HEK293 (cell line): ENCODE data around the gene KCNJ9.
A peak's percentile ranks its signal among the peaks of the same experiment; 100 is the strongest.

Source experiments
- CTCF ChIA-PET: fragments of 350-600 bp; formaldehyde crosslinking; extraction: SDS; loops from one replicate; lab custom pipeline; 2021; ENCODE audit warnings: antibody characterized with exemption; lab: Yijun Ruan, JAX
- POLR2A ChIA-PET: fragments of 300-600 bp; formaldehyde crosslinking; extraction: SDS; loops from one replicate; lab custom pipeline; 2020; ENCODE audit warnings: antibody characterized with exemption, inconsistent platforms; lab: Yijun Ruan, JAX
- H3K27ac ChIP-seq: fragments of 200-500 bp; sonication (Bioruptor generic); 2 replicates; pipeline ENCODE4 v1.5.1; 2014; ENCODE audit warnings: low read depth, low read length, control low read depth, inconsistent platforms; ENCODE audit errors: extremely low read depth
- H3K36me3 ChIP-seq, 2 experiments: fragments of 200-500 bp in 1 of 2; sonication (Bioruptor generic) in 1 of 2; 1 replicate in 1 of 2; 2 replicates in 1 of 2; pipeline ENCODE4 v1.5.1; 2014 to 2017; ENCODE audit warnings: inconsistent platforms in 2 of 2, low read length in 2 of 2; ENCODE audit not compliant: control insufficient read depth in 2 of 2, insufficient read depth in 1 of 2
- H3K4me1 ChIP-seq: fragments of 200-500 bp; sonication (Bioruptor generic); 2 replicates; pipeline ENCODE4 v1.5.1; 2014; ENCODE audit warnings: mild to moderate bottlenecking, low read length, inconsistent platforms; ENCODE audit not compliant: control insufficient read depth, insufficient read depth
- H3K4me3 ChIP-seq: 2 replicates; pipeline ENCODE4 v1.5.1; 2011; ENCODE audit warnings: low read depth, mild to moderate bottlenecking, control low read depth, low read length, moderate library complexity
- H3K9me3 ChIP-seq: fragments of 200-500 bp; sonication (Bioruptor generic); 2 replicates; pipeline ENCODE4 v1.5.1; 2014; ENCODE audit warnings: low read depth, low read length, inconsistent platforms; ENCODE audit not compliant: control insufficient read depth, insufficient read depth
- BCL11A ChIP-seq: fragments of 450-650 bp; formaldehyde crosslinking; IDR thresholded peaks from 2 replicates; pipeline ENCODE4 v1.5.1; 2016; ENCODE audit warnings: low read depth, missing biosample characterization, missing genetic modification characterization
- CTCF ChIP-seq: fragments of 450-650 bp; formaldehyde crosslinking; IDR thresholded peaks from 2 replicates; pipeline ENCODE4 v1.5.1; 2016; ENCODE audit warnings: missing biosample characterization, missing genetic modification characterization
- EGR2 ChIP-seq: fragments of 450-650 bp; formaldehyde crosslinking; IDR thresholded peaks from 2 replicates; pipeline ENCODE4 v1.5.1; 2016; ENCODE audit warnings: low read depth, missing biosample characterization, missing genetic modification characterization
- FEZF1 ChIP-seq: fragments of 450-650 bp; formaldehyde crosslinking; IDR thresholded peaks from 2 replicates; pipeline ENCODE4 v1.5.1; 2016; ENCODE audit warnings: missing biosample characterization, missing genetic modification characterization
- GLIS2 ChIP-seq: fragments of 450-650 bp; formaldehyde crosslinking; IDR thresholded peaks from 2 replicates; pipeline ENCODE4 v1.5.1; 2016; ENCODE audit warnings: missing biosample characterization, missing genetic modification characterization
- IKZF3 ChIP-seq: fragments of 450-650 bp; IDR thresholded peaks from 2 replicates; pipeline ENCODE4 v1.5.0; 2018; ENCODE audit warnings: missing biosample characterization, mild to moderate bottlenecking, missing genetic modification characterization, moderate library complexity
- KLF10 ChIP-seq: fragments of 450-650 bp; IDR thresholded peaks from 2 replicates; pipeline ENCODE4 v1.5.1; 2018; ENCODE audit warnings: missing biosample characterization, mild to moderate bottlenecking, missing genetic modification characterization
- KLF9 ChIP-seq: fragments of 450-650 bp; formaldehyde crosslinking; IDR thresholded peaks from 2 replicates; pipeline ENCODE4 v1.5.1; 2016; ENCODE audit warnings: missing biosample characterization, missing genetic modification characterization, low read depth
- MZF1 ChIP-seq: fragments of 450-650 bp; formaldehyde crosslinking; IDR thresholded peaks from 2 replicates; pipeline ENCODE4 v1.5.1; 2017; ENCODE audit warnings: missing biosample characterization, missing genetic modification characterization, borderline replicate concordance
- ZBTB17 ChIP-seq: fragments of 450-650 bp; formaldehyde crosslinking; IDR thresholded peaks from 2 replicates; pipeline ENCODE4 v1.5.1; 2016; ENCODE audit warnings: missing biosample characterization, missing genetic modification characterization
- ZBTB26 ChIP-seq: fragments of 450-650 bp; formaldehyde crosslinking; optimal IDR thresholded peaks from 2 replicates; pipeline ENCODE3; 2016; ENCODE audit warnings: missing biosample characterization, mild to moderate bottlenecking, missing genetic modification characterization
- ZEB2 ChIP-seq: fragments of 450-650 bp; formaldehyde crosslinking; IDR thresholded peaks from 2 replicates; pipeline ENCODE4 v1.5.1; 2016; ENCODE audit warnings: missing biosample characterization, missing genetic modification characterization
- ZFHX2 ChIP-seq: fragments of 450-650 bp; formaldehyde crosslinking; conservative IDR thresholded peaks from 2 replicates; pipeline ENCODE4 v1.5.1; 2016; ENCODE audit warnings: missing biosample characterization, missing genetic modification characterization
- ZNF10 ChIP-seq: fragments of 450-650 bp; formaldehyde crosslinking; IDR thresholded peaks from 2 replicates; pipeline ENCODE4 v1.5.1; 2017; ENCODE audit warnings: missing biosample characterization, missing genetic modification characterization
- ZNF2 ChIP-seq: fragments of 450-650 bp; formaldehyde crosslinking; IDR thresholded peaks from 2 replicates; pipeline ENCODE4 v1.5.1; 2016; ENCODE audit warnings: missing biosample characterization, missing genetic modification characterization
- ZNF391 ChIP-seq: fragments of 450-650 bp; formaldehyde crosslinking; IDR thresholded peaks from 2 replicates; pipeline ENCODE4 v1.5.1; 2016; ENCODE audit warnings: low read depth, missing biosample characterization, missing genetic modification characterization, borderline replicate concordance
- ZNF501 ChIP-seq: fragments of 450-650 bp; formaldehyde crosslinking; IDR thresholded peaks from 2 replicates; pipeline ENCODE4 v1.5.1; 2016; ENCODE audit warnings: missing biosample characterization, missing genetic modification characterization
- ZNF518A ChIP-seq: fragments of 450-650 bp; formaldehyde crosslinking; conservative IDR thresholded peaks from 2 replicates; pipeline ENCODE4 v1.5.1; 2016; ENCODE audit warnings: low read depth, missing biosample characterization, missing genetic modification characterization
- ZNF600 ChIP-seq: fragments of 450-650 bp; formaldehyde crosslinking; IDR thresholded peaks from 2 replicates; pipeline ENCODE4 v1.5.1; 2016; ENCODE audit warnings: missing biosample characterization, missing genetic modification characterization
- ZNF629 ChIP-seq: fragments of 450-650 bp; formaldehyde crosslinking; IDR thresholded peaks from 2 replicates; pipeline ENCODE4 v1.5.1; 2017; ENCODE audit warnings: missing biosample characterization, missing genetic modification characterization
- ZNF654 ChIP-seq: fragments of 450-650 bp; formaldehyde crosslinking; IDR thresholded peaks from 2 replicates; pipeline ENCODE4 v1.5.1; 2016; ENCODE audit warnings: low read depth, missing biosample characterization, missing genetic modification characterization
- ZSCAN30 ChIP-seq: fragments of 450-650 bp; IDR thresholded peaks from 2 replicates; pipeline ENCODE4 v1.5.1; 2018; ENCODE audit warnings: missing biosample characterization, mild to moderate bottlenecking, missing genetic modification characterization, moderate library complexity
- ZSCAN4 ChIP-seq: fragments of 450-650 bp; formaldehyde crosslinking; IDR thresholded peaks from 2 replicates; pipeline ENCODE4 v1.5.1; 2017; ENCODE audit warnings: missing biosample characterization, missing genetic modification characterization
- TF ChIP-seq, protein P1 (sequence below): fragments of 450-650 bp; formaldehyde crosslinking; IDR thresholded peaks from 2 replicates; pipeline ENCODE4 v1.5.1; 2017; ENCODE audit warnings: missing biosample characterization, missing genetic modification characterization
- TF ChIP-seq, protein P2 (sequence below): fragments of 450-650 bp; formaldehyde crosslinking; IDR thresholded peaks from 2 replicates; pipeline ENCODE4 v1.5.1; 2016; ENCODE audit warnings: missing biosample characterization, missing genetic modification characterization

The KCNJ9 gene

GRCh38 chr1:160101037-160101716 lies 19.8 kb downstream of the KCNJ9 start:
- ChIA-PET POLR2A (interaction anchor here (0.5 to 0.6 kb wide), 2 partner anchors 119 to 190 kb away, joined by 3 read pairs; no protein-coding TSS in a partner anchor), CTCF (interaction anchor here (0.5 to 7.2 kb wide), 53 partner anchors 9 to 920 kb away, joined by 3 to 144 read pairs (median 4); partner anchors contain the start of genes CASQ1, DCAF8, F11R and PEX19)
- H3K4me1 ChIP-seq = peaks cover 4% of the 10 kb centered on the region
- no peaks in the 10 kb centered on the region for H3K36me3 ChIP-seq
- no peak overlapping the region for H3K27ac ChIP-seq
- H3K4me3 ChIP-seq = no peak overlapping the region
- no peaks in the 10 kb centered on the region for H3K9me3 ChIP-seq
- TF ChIP-seq GLIS2 (tag by site-specific recombination) (0 out of 2 replicates have a peak, but pooled peaks have one; percentile 28), KLF9 (tag by site-specific recombination) (peak; percentile 32; the same call in 1 of the 2 replicates), BCL11A (tag by site-specific recombination) (no peak), EGR2 (tag by site-specific recombination) (peak; percentile 62; the same call in 1 of the 2 replicates), ZNF10 (tag by site-specific recombination) (peak; percentile 32; the same call in 1 of the 2 replicates), ZFHX2 (tag by site-specific recombination) (peak; percentile 71), ZBTB26 (tag by site-specific recombination) (peak; percentile 27), ZBTB17 (peak; percentile 61; the same call in 1 of the 2 replicates), KLF10 (0 out of 2 replicates have a peak, but pooled peaks have one; percentile 25), CTCF (tag by site-specific recombination) (peak; percentile 86), ZNF629 (peak; percentile 67), IKZF3 (tag by site-specific recombination) (peak; percentile 14; the same call in 1 of the 2 replicates), ZEB2 (tag by site-specific recombination) (peak; percentile 63; the same call in 1 of the 2 replicates), ZNF600 (tag by site-specific recombination) (0 out of 2 replicates have a peak, but pooled peaks have one; percentile 32), ZSCAN4 (tag by site-specific recombination) (no peak), ZNF391 (peak; percentile 42; the same call in 1 of the 2 replicates), MZF1 (tag by site-specific recombination) (peak; percentile 26; the same call in 1 of the 2 replicates), FEZF1 (tag by site-specific recombination) (no peak), ZNF2 (tag by site-specific recombination) (peak; percentile 67; the same call in 1 of the 2 replicates), ZNF501 (tag by site-specific recombination) (peak; percentile 52; the same call in 1 of the 2 replicates), ZNF518A (no peak), ZSCAN30 (tag by site-specific recombination) (peak; percentile 86; the same call in 1 of the 2 replicates), ZNF654 (tag by site-specific recombination) (peak; percentile 96)
- TF ChIP-seq, protein P1, sequence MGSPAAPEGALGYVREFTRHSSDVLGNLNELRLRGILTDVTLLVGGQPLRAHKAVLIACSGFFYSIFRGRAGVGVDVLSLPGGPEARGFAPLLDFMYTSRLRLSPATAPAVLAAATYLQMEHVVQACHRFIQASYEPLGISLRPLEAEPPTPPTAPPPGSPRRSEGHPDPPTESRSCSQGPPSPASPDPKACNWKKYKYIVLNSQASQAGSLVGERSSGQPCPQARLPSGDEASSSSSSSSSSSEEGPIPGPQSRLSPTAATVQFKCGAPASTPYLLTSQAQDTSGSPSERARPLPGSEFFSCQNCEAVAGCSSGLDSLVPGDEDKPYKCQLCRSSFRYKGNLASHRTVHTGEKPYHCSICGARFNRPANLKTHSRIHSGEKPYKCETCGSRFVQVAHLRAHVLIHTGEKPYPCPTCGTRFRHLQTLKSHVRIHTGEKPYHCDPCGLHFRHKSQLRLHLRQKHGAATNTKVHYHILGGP = no peak
- TF ChIP-seq, protein P2, sequence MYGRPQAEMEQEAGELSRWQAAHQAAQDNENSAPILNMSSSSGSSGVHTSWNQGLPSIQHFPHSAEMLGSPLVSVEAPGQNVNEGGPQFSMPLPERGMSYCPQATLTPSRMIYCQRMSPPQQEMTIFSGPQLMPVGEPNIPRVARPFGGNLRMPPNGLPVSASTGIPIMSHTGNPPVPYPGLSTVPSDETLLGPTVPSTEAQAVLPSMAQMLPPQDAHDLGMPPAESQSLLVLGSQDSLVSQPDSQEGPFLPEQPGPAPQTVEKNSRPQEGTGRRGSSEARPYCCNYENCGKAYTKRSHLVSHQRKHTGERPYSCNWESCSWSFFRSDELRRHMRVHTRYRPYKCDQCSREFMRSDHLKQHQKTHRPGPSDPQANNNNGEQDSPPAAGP (tag by site-specific recombination) = 0 out of 2 replicates have a peak, but pooled peaks have one; percentile 39
